T-helper 2 cell treated with Interferon-gamma antibody and Interleukin-4, amounts not matched to agents 100 ng/mL and 5 ng/mL, for 36 hours (primary cell): Measurements from ENCODE around the gene ROCK2. TPM values are rescaled to one million over a fixed set of nuclear protein-coding genes. Genes with fewer than 3 reads are reported as not detected.
"Not testable (repeated sequence)": the region's sequence is repeated elsewhere in the genome, so short reads cannot be mapped to it uniquely, and the experiment has no call there.

Experiments used
- intact Hi-C: fragments of 100-400 bp; cut with micrococcal nuclease; formaldehyde crosslinking; loops from one replicate; pipeline ENCODE4 v1.15.1; 2023
- total RNA-seq: library from RNA; stranded (reverse); gene quantifications from 2 replicates; pipeline ENCODE4 v1.2.3, GENCODE V29; 2022

ROCK2 gene
- total RNA-seq, 1 donor from 2014 or later = 21.5 TPM

GRCh38 chr2:11342551-11343367 lies 1.7 kb downstream of the ROCK2 start:
- intact Hi-C loops = loop anchor here (5.0 to 10.0 kb wide), 4 partner anchors 125 to 1372 kb away; partner anchors contain the start of genes E2F6 and TRIB2

GRCh38 chr2:11340717-11341116 lies 3.7 kb downstream of the ROCK2 start:
- intact Hi-C loops = loop anchor here (5.0 to 10.0 kb wide), 4 partner anchors 127 to 1374 kb away; partner anchors contain the start of genes E2F6 and TRIB2

GRCh38 chr2:11339508-11340083 lies 4.8 kb downstream of the ROCK2 start:
- intact Hi-C loops = loop anchor here (5.0 to 10.0 kb wide), 4 partner anchors 128 to 1375 kb away; partner anchors contain the start of genes E2F6 and TRIB2

- intact Hi-C loops = no loop called here
These were observed 5.9 kb downstream of the ROCK2 start for GRCh38 chr2:11338580-11338979.

GRCh38 chr2:11337909-11338308 lies 6.5 kb downstream of the ROCK2 start:
- intact Hi-C loops = no loop called here

GRCh38 chr2:11336189-11336588 lies 8.2 kb downstream of the ROCK2 start:
- intact Hi-C loops = no loop called here

- intact Hi-C loops = no loop called here
These were observed 10.8 kb downstream of the ROCK2 start for GRCh38 chr2:11333427-11334183.

GRCh38 chr2:11332596-11332995 lies 11.8 kb downstream of the ROCK2 start:
- intact Hi-C loops = no loop called here

GRCh38 chr2:11330457-11331142 lies 13.8 kb downstream of the ROCK2 start:
- intact Hi-C loops = no loop called here

- intact Hi-C loops = no loop called here
These were observed 14.7 kb downstream of the ROCK2 start for GRCh38 chr2:11329776-11330175.

- intact Hi-C loops = not testable (repeated sequence)
These were observed 15.9 kb downstream of the ROCK2 start for GRCh38 chr2:11328522-11328921.

- intact Hi-C loops = no loop called here
These were observed 16.6 kb downstream of the ROCK2 start for GRCh38 chr2:11327871-11328270.

GRCh38 chr2:11326677-11327211 lies 17.7 kb downstream of the ROCK2 start:
- intact Hi-C loops = no loop called here

GRCh38 chr2:11325961-11326676 lies 18.3 kb downstream of the ROCK2 start:
- intact Hi-C loops = no loop called here

GRCh38 chr2:11321847-11322246 lies 22.6 kb downstream of the ROCK2 start:
- intact Hi-C loops = no loop called here

- intact Hi-C loops = no loop called here
These were observed 23.5 kb downstream of the ROCK2 start for GRCh38 chr2:11320698-11321492.

- intact Hi-C loops = no loop called here
These were observed 24.5 kb downstream of the ROCK2 start for GRCh38 chr2:11319939-11320338.

- intact Hi-C loops = no loop called here
These were observed 29.2 kb downstream of the ROCK2 start for GRCh38 chr2:11315074-11315705.

- intact Hi-C loops = no loop called here
These were observed 29.9 kb downstream of the ROCK2 start for GRCh38 chr2:11314487-11314886.
